ENCODE results near the gene SPRY2. TPM values are rescaled to one million over a fixed set of nuclear protein-coding genes. Genes with fewer than 3 reads are reported as not detected.

The SPRY2 gene
- total and polyA plus RNA-seq, 8 donors: 10.7 to 18.8 (median 14.4) TPM

GRCh38 chr13:80312012-80312704, 28.8 kb downstream of the SPRY2 start:
- Histone ChIP-seq H3K27me3 (no peaks in the 10 kb centered on the region), H3K4me1 (no peaks in the 10 kb centered on the region), H3K36me3 (no peaks in the 10 kb centered on the region), H3K4me3 (no peak overlapping the region), H3K9me3 (no peaks in the 10 kb centered on the region), H3K27ac (no peak overlapping the region)
- WGBS, 2 donors: 84 to 87% methylated on average over 5 of the region's 5 CpGs
- no peak for FAIRE-seq
- TF ChIP-seq, protein P1, sequence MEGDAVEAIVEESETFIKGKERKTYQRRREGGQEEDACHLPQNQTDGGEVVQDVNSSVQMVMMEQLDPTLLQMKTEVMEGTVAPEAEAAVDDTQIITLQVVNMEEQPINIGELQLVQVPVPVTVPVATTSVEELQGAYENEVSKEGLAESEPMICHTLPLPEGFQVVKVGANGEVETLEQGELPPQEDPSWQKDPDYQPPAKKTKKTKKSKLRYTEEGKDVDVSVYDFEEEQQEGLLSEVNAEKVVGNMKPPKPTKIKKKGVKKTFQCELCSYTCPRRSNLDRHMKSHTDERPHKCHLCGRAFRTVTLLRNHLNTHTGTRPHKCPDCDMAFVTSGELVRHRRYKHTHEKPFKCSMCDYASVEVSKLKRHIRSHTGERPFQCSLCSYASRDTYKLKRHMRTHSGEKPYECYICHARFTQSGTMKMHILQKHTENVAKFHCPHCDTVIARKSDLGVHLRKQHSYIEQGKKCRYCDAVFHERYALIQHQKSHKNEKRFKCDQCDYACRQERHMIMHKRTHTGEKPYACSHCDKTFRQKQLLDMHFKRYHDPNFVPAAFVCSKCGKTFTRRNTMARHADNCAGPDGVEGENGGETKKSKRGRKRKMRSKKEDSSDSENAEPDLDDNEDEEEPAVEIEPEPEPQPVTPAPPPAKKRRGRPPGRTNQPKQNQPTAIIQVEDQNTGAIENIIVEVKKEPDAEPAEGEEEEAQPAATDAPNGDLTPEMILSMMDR (IDR thresholded peaks at IDR 0.05): no peak
- intact Hi-C loops (cut with DNase I): no loop called here
- ATAC-seq: no peak
- no peak for DNase-seq

DNA sequence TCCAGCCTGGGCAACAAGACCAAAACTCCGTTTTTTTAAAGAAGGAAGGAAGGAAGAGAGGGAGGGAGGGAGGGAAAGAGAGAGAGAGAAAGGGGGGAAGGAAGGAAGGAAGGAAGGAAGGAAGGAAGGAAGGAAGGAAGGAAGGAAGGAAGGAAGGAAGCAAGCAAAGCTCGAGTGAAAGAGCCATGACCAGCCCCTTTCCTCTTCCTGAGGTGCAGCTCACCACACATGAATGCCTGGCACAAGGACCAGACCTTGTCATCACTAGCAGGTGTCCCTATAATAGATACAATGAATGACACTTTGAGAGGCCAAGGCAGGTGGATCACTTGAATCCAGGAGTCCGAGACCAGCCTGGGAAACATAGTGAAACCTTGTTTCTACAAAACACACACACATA, 31.0 kb downstream of the SPRY2 start:
- WGBS, 2 donors: 69 to 79% methylated on average over 3 of the region's 3 CpGs
- H3K4me1 ChIP-seq: no peaks in the 10 kb centered on the region
- TF ChIP-seq, protein P1 (IDR thresholded peaks at IDR 0.05): no peak
- H3K27ac ChIP-seq: no peak overlapping the region
- no peak for DNase-seq
- intact Hi-C loops (cut with DNase I): no loop called here
- ATAC-seq: no peak
- no peaks in the 10 kb centered on the region for H3K9me3 ChIP-seq
- no peak for FAIRE-seq
- no peaks in the 10 kb centered on the region for H3K27me3 ChIP-seq
- no peaks in the 10 kb centered on the region for H3K36me3 ChIP-seq
- no peak overlapping the region for H3K4me3 ChIP-seq

GRCh38 chr13:80307401-80307987, 33.4 kb downstream of the SPRY2 start:
- Histone ChIP-seq H3K27ac (no peak overlapping the region), H3K9me3 (no peaks in the 10 kb centered on the region), H3K36me3 (no peaks in the 10 kb centered on the region), H3K4me3 (no peak overlapping the region), H3K4me1 (no peaks in the 10 kb centered on the region), H3K27me3 (no peaks in the 10 kb centered on the region)
- intact Hi-C loops (cut with DNase I): no loop called here
- TF ChIP-seq, protein P1 (IDR thresholded peaks at IDR 0.05): no peak
- FAIRE-seq (no peak), DNase-seq (no peak), ATAC-seq (no peak)
- 54 to 64% methylated on average over 9 of the region's 9 CpGs for WGBS, 2 donors

DNA sequence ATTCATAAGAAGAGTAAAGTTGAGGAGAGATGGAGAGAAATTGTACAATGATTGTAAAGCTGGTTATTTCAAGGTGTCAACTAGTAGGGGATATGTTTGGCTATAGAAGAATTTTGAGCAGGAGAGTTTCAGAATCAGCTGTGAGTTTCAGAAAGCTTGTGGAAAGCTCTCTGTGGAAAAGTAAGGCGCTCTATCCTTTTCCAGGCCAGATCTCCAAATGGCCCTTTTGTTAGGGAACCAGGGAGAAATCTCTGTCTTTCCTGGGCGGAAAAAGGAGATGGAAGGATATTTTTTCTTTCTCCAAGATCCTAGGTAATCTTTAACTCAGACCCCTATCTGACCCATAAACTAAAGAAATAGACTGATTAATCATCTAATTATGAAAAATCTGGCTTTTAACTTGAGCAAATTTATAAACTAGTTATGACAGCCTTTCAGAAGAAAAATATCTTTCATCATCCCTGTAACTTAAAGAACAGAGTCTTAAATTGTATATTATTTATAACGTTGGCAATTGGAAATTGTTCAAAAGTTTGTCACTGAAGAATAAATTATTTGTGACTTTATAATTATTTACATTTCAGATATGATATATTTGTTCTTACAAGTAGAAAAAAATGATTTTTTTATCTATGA, 34.5 kb downstream of the SPRY2 start:
- Histone ChIP-seq H3K36me3 (no peaks in the 10 kb centered on the region), H3K27me3 (no peaks in the 10 kb centered on the region), H3K27ac (no peak overlapping the region), H3K9me3 (no peaks in the 10 kb centered on the region), H3K4me1 (no peaks in the 10 kb centered on the region), H3K4me3 (no peak overlapping the region)
- WGBS, 2 donors: 70 to 79% methylated on average over 3 of the region's 3 CpGs
- FAIRE-seq (peak; percentile 37), DNase-seq (no peak), ATAC-seq (no peak)
- intact Hi-C loops (cut with DNase I): no loop called here
- TF ChIP-seq, protein P1 (IDR thresholded peaks at IDR 0.05): no peak

GRCh38 chr13:80305737-80306136, 35.2 kb downstream of the SPRY2 start:
- H3K9me3 ChIP-seq: no peaks in the 10 kb centered on the region
- H3K4me1 ChIP-seq: no peaks in the 10 kb centered on the region
- WGBS, 2 donors: 35 to 45% methylated on average over 1 of the region's 1 CpG
- H3K27me3 ChIP-seq: no peaks in the 10 kb centered on the region
- FAIRE-seq (no peak), ATAC-seq (no peak), DNase-seq (no peak)
- intact Hi-C loops (cut with DNase I): no loop called here
- no peaks in the 10 kb centered on the region for H3K36me3 ChIP-seq
- TF ChIP-seq, protein P1 (IDR thresholded peaks at IDR 0.05): no peak
- no peak overlapping the region for H3K27ac ChIP-seq
- H3K4me3 ChIP-seq: no peak overlapping the region

All from pancreas (tissue), 10 donors.